ENCODE data around the gene HECW1. TPM values are rescaled to one million over a fixed set of nuclear protein-coding genes. Genes with fewer than 3 reads are reported as not detected.

The HECW1 gene
- total and polyA plus RNA-seq, 2 of the 8 experiments (the other 6 are each of a cell fraction or from before 2014, with no cell fraction given), result 2.9 to 12.7 TPM

DNA sequence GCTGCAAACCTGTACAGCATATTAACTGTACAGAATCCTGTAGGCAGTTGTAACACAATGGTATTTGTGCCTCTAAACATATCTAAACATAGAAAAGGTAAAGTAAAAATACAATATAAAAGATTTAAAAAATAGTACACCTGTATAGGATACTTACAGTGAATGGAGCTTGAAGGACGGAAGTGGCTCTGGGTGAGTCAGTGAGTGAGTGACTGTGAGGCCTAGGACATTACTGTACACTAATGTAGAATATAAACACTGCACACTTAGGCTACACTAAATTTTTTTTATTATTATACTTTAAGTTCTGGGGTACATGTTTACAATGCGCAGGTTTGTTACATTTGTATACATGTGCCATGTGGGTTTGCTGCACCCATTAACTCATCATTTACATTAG is 373.1 kb downstream of the HECW1 start:
- H3K18ac ChIP-seq (ENCODE audit: extremely low read depth, low read length), result no peak overlapping the region
- H3K4me1 ChIP-seq (replicated peaks in 1 of 4; ENCODE audit: control insufficient read depth in 3 of 4, insufficient read depth in 4 of 4, low read length in 3 of 4), result peaks cover 0 to 3% (median 0%) of the 10 kb centered on the region in 4 experiments; a peak in 1 of 7 replicates
- WGBS, 2 experiments (ENCODE audit: extremely low coverage in 1 of 2, insufficient coverage in 1 of 2, insufficient read length in 1 of 2, insufficient replicate concordance in 2 of 2, low coverage in 1 of 2, low lambda C conversion rate in 2 of 2, missing lambda C conversion rate in 1 of 2), result 94% methylated on average over 2 of the region's 2 CpGs; no CpG with 5 or more reads in 1 of the 2 experiments
- no peak overlapping the region for H3K4ac ChIP-seq (replicated peaks; ENCODE audit: insufficient read length, low read depth, low read length)
- no peak overlapping the region for H3K27ac ChIP-seq (ENCODE audit: low read depth, low read length)
- ChIA-PET POLR2A (ENCODE audit: partially characterized antibody) (no interaction called here), CTCF (ENCODE audit: partially characterized antibody) (no interaction called here)
- no peak overlapping the region for H3K4me3 ChIP-seq (ENCODE audit: extremely low read depth in 1 of 4, insufficient read depth in 2 of 4, low read depth in 3 of 4, low read length in 4 of 4)
- no peak overlapping the region for H2BK15ac ChIP-seq (ENCODE audit: low read length)
- no peaks in the 10 kb centered on the region for H3K27me3 ChIP-seq (replicated peaks in 1 of 4; ENCODE audit: control insufficient read depth in 3 of 4, extremely low read depth in 1 of 4, insufficient read depth in 3 of 4, low read length in 3 of 4)
- no peaks in the 10 kb centered on the region for H3K9me3 ChIP-seq (ENCODE audit: insufficient read depth in 2 of 2, low read depth in 1 of 2, low read length in 1 of 2)
- H2BK5ac ChIP-seq (ENCODE audit: low read depth, low read length), result no peak overlapping the region
- no peak overlapping the region for H2AK5ac ChIP-seq (ENCODE audit: low read depth, low read length)
- H3K9ac ChIP-seq (replicated peaks in 1 of 4; ENCODE audit: extremely low read depth in 1 of 4, low read depth in 3 of 4, low read length in 3 of 4), result no peak overlapping the region
- H3K23me2 ChIP-seq (ENCODE audit: low read depth, low read length), result no peaks in the 10 kb centered on the region
- H2BK120ac ChIP-seq (replicated peaks; ENCODE audit: low read depth, low read length), result no peak overlapping the region
- no peak overlapping the region for H2BK12ac ChIP-seq (ENCODE audit: low read depth, low read length)
- no peaks in the 10 kb centered on the region for H3K36me3 ChIP-seq (ENCODE audit: control insufficient read depth in 2 of 4, insufficient read depth in 4 of 4, low read length in 3 of 4)
- no peak overlapping the region for H2AFZ ChIP-seq (ENCODE audit: low read length)
- H4K5ac ChIP-seq (ENCODE audit: insufficient read length, low read depth, low read length), result no peak overlapping the region
- H4K8ac ChIP-seq (ENCODE audit: extremely low read depth, insufficient read depth, low read length), result no peak overlapping the region
- DNase-seq (ENCODE audit: low read depth in 1 of 2, low spot score in 2 of 2), result no peak
- H3K14ac ChIP-seq (ENCODE audit: insufficient read length), result no peak overlapping the region
- H4K20me1 ChIP-seq (replicated peaks in 1 of 2; ENCODE audit: control insufficient read depth in 1 of 2, insufficient read depth in 2 of 2, low read length in 2 of 2), result no peaks in the 10 kb centered on the region
- no peak overlapping the region for H3K23ac ChIP-seq (ENCODE audit: insufficient read length)
- no peak for FAIRE-seq
- no peak overlapping the region for H3K56ac ChIP-seq (replicated peaks; ENCODE audit: insufficient read length, low read depth, low read length)
- no peak overlapping the region for H2BK20ac ChIP-seq (ENCODE audit: low read length)
- H3K79me2 ChIP-seq (ENCODE audit: control insufficient read depth in 1 of 2, insufficient read depth in 2 of 2, low read length in 2 of 2), result no peaks in the 10 kb centered on the region
- no peak overlapping the region for H3K4me2 ChIP-seq (ENCODE audit: insufficient read depth in 1 of 2, low read depth in 2 of 2, low read length in 2 of 2)
- no peak overlapping the region for H4K91ac ChIP-seq (replicated peaks; ENCODE audit: insufficient read length, low read length)
- no peaks in the 10 kb centered on the region for H3K79me1 ChIP-seq (ENCODE audit: low read depth, low read length)
- TF ChIP-seq SAP30 (IDR thresholded peaks at IDR 0.05; ENCODE audit: insufficient read depth, insufficient replicate concordance, low read length) (no peak), SRF (IDR thresholded peaks at IDR 0.05; ENCODE audit: low read depth, low read length) (no peak), KDM1A (IDR thresholded peaks at IDR 0.05; ENCODE audit: borderline replicate concordance, low read length) (no peak), FOSL1 (IDR thresholded peaks at IDR 0.05; ENCODE audit: insufficient read depth, low read depth, low read length) (no peak), SP2 (IDR thresholded peaks at IDR 0.05; ENCODE audit: low read length) (no peak), TEAD4 (IDR thresholded peaks at IDR 0.05; ENCODE audit: low read depth, low read length) (no peak)
- TF ChIP-seq, protein P1, sequence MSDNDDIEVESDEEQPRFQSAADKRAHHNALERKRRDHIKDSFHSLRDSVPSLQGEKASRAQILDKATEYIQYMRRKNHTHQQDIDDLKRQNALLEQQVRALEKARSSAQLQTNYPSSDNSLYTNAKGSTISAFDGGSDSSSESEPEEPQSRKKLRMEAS (IDR thresholded peaks at IDR 0.05), result no peak

All from H1 (cell line).